Kidney (tissue), 22 donors: Measurements from ENCODE around the gene GBP6. TPM values are rescaled to one million over a fixed set of nuclear protein-coding genes. Genes with fewer than 3 reads are reported as not detected.

Experiments used
- DNase-seq, 5 donors: peaks; one replicate each; pipeline ENCODE4 v3.0.0-alpha.2; 2013 to 2020
- FAIRE-seq: peaks from 2 replicates; lab custom pipeline; 2012; peaks lifted over from hg19 to GRCh38; lab: Jason Lieb, UNC
- H3K27ac ChIP-seq, 2 donors: one replicate each; pipeline ENCODE4 v1.7.0; 2013; ENCODE audit warnings: low read depth in 2 of 2, low read length in 2 of 2, inconsistent platforms in 1 of 2
- H3K27me3 ChIP-seq: one replicate; pipeline ENCODE4 v1.7.1; 2013; ENCODE audit warnings: low read length, inconsistent platforms; ENCODE audit not compliant: control insufficient read depth, insufficient read depth
- H3K36me3 ChIP-seq, 3 donors: one replicate each; pipeline versions ENCODE4 v1.7.0 to v1.7.1; 2013; ENCODE audit warnings: low read length in 3 of 3, control low read depth in 1 of 3, inconsistent platforms in 1 of 3; ENCODE audit not compliant: insufficient read depth in 3 of 3, control insufficient read depth in 2 of 3
- H3K4me1 ChIP-seq, 3 donors: one replicate each; pipeline versions ENCODE4 v1.7.0 to v1.7.1; 2013; ENCODE audit warnings: low read length in 3 of 3, inconsistent platforms in 1 of 3, low read depth in 1 of 3; ENCODE audit not compliant: control insufficient read depth in 2 of 3, insufficient read depth in 2 of 3
- H3K4me3 ChIP-seq, 3 donors: one replicate each; pipeline versions ENCODE4 v1.7.0 to v1.8.1; 2013; ENCODE audit warnings: low read length in 3 of 3, control low read depth in 1 of 3, inconsistent platforms in 1 of 3
- H3K9ac ChIP-seq, 3 donors: one replicate each; pipeline versions ENCODE4 v1.7.0 to v1.7.1; 2013; ENCODE audit warnings: low read length in 3 of 3, control low read depth in 1 of 3, inconsistent platforms in 1 of 3
- H3K9me3 ChIP-seq, 3 donors: one replicate each; pipeline versions ENCODE4 v1.7.0 to v1.7.1; 2013; ENCODE audit warnings: low read length in 3 of 3, control low read depth in 1 of 3, inconsistent platforms in 1 of 3; ENCODE audit not compliant: control insufficient read depth in 2 of 3, insufficient read depth in 1 of 3
- CTCF ChIP-seq: IDR thresholded peaks from 3 replicates; pipeline ENCODE4 v1.5.1; 2012; ENCODE audit warnings: mild to moderate bottlenecking, moderate library complexity, borderline replicate concordance; ENCODE audit not compliant: insufficient read depth; ENCODE audit errors: extremely low read depth
- intact Hi-C: fragments of 100-400 bp; cut with DNase I; formaldehyde crosslinking; loops from one replicate; pipeline ENCODE4 v1.11.1; 2022
- long read RNA-seq, 10 donors: library from polyadenylated mRNA in 1 of 10; unstranded in 1 of 10; transcript quantifications; one replicate each; pipeline ENCODE4 v2.0.0 and lab custom pipeline, GENCODE V29; 2021 to 2026
- polyA plus RNA-seq: library from polyadenylated mRNA; stranded (reverse); fragments of 350-450 nt; fragmentation: Illumina TruSeq; extraction: RNeasy Lipid Tissue Mini Kit (QIAGEN cat#74804); gene quantifications from one replicate; pipeline ENCODE4 v1.2.3, GENCODE V29; 2014; ENCODE audit warnings: low read depth, low replicate concordance; ENCODE audit not compliant: insufficient read depth
- total RNA-seq: library from RNA; stranded (reverse); fragmentation: NEBNext Ultra II Directional; extraction: Animal tissue kit (Norgen Biotek cat#: 25700); gene quantifications from one replicate; pipeline ENCODE4 v1.2.1, GENCODE V29; 2021
- donor health status: control.
- donor health status: control.
- donor health status: control.
- donor health status: control.
- donor health status: control.
- donor health status: DM: yes; HTN: yes; CAD: no.
- donor health status: Normal renal cell carcinoma (clear cell type).

GBP6 gene
- total RNA-seq (not detected), polyA plus RNA-seq (not detected)
- long read RNA-seq, donor 1, result 0 reads
- long read RNA-seq, donor 2, result 0 reads
- long read RNA-seq, donor 3, result 0 reads
- long read RNA-seq, donor 4, result 0 reads
- long read RNA-seq, donor 5, result 0 reads
- long read RNA-seq, donor 6, result 0 reads
- long read RNA-seq, donor 7, result 0 reads
- long read RNA-seq, donor 8, result 0 reads
- long read RNA-seq, donor 9, result 0 reads
- long read RNA-seq, donor 10, result 0 reads

- Histone ChIP-seq H3K9me3 (no peaks in the 10 kb centered on the region), H3K4me1 (no peaks in the 10 kb centered on the region), H3K27me3 (no peaks in the 10 kb centered on the region), H3K36me3 (no peaks in the 10 kb centered on the region), H3K27ac (no peak within 1 kb of the TSS), H3K9ac (no peak within 1 kb of the TSS), H3K4me3 (no peak within 1 kb of the TSS)
- no peak for TF ChIP-seq CTCF
- FAIRE-seq, result no peak
- peak in 1 of 5 donors; percentile 26 for DNase-seq
- intact Hi-C loops, result no loop called here
Measured at GRCh38 chr1:89363638-89364536, at the start of gene GBP6. GBP6 (plus strand) TSS chr1:89364059; CDS start chr1:89368552, 4,493 bp downstream.

GRCh38 chr1:89322402-89322801 lies 41.5 kb upstream of the GBP6 start:
- no peak for FAIRE-seq

GRCh38 chr1:89331890-89332289 lies 32.0 kb upstream of the GBP6 start:
- no peak overlapping the region for H3K27ac ChIP-seq
- intact Hi-C loops, result no loop called here
- TF ChIP-seq CTCF, result no peak
- H3K9ac ChIP-seq, result no peak overlapping the region
- no peaks in the 10 kb centered on the region for H3K9me3 ChIP-seq
- FAIRE-seq, result no peak
- no peaks in the 10 kb centered on the region for H3K27me3 ChIP-seq
- DNase-seq, result no peak
- no peak overlapping the region for H3K4me3 ChIP-seq
- H3K4me1 ChIP-seq, result peaks cover 0 to 3% (median 0%) of the 10 kb centered on the region in 3 donors
- no peaks in the 10 kb centered on the region for H3K36me3 ChIP-seq

More at GRCh38 chr1:89322402-89322801, 41.5 kb upstream of the GBP6 start:
- Histone ChIP-seq H3K27me3 (no peaks in the 10 kb centered on the region), H3K36me3 (no peaks in the 10 kb centered on the region), H3K4me3 (no peak overlapping the region), H3K9ac (no peak overlapping the region), H3K27ac (no peak overlapping the region), H3K4me1 (no peaks in the 10 kb centered on the region), H3K9me3 (no peaks in the 10 kb centered on the region)
- intact Hi-C loops, result no loop called here
- TF ChIP-seq CTCF, result no peak
- DNase-seq, result no peak
